GM18508 (cell line): Measurements from ENCODE around the gene NME4.

Experiments used
- ATAC-seq: cut with Tn5 transposase; IDR thresholded peaks from one replicate; pipeline ENCODE4 v1.9.1; 2021; ENCODE audit warnings: moderate number of reproducible peaks; ENCODE audit not compliant: insufficient read depth, unreplicated experiment

Gene NME4

DNA sequence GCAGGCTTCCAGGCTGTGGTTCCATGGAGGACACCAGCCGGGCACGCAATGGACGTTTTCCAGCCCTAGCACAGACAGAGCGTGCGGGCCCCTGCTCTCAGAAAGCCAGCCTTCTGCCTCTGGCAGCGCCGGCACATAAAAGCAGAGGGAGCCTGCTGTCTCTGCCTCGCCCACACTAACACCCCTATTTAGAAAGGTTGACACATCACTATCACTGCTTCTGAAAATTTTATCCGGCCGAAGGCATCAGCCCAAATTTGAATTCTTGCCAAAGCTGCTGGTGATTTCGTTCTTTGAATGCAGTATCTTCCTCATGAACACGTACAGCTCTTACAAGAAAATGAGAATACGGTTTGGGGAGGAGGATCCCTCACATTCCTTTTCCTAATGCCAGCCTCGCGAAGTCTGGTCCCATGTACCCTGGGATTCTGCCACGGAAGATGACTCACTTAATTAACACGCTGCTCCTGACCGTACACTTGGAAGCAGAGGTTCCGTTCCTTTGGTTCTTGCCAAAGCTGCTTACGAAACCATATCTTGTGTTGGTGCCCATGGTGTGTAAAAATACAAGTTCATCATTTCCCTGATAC, 27.1 kb downstream of the NME4 start:
- ATAC-seq, result no peak

GRCh38 chr16:424623-425081, 27.7 kb downstream of the NME4 start:
- no peak for ATAC-seq

DNA sequence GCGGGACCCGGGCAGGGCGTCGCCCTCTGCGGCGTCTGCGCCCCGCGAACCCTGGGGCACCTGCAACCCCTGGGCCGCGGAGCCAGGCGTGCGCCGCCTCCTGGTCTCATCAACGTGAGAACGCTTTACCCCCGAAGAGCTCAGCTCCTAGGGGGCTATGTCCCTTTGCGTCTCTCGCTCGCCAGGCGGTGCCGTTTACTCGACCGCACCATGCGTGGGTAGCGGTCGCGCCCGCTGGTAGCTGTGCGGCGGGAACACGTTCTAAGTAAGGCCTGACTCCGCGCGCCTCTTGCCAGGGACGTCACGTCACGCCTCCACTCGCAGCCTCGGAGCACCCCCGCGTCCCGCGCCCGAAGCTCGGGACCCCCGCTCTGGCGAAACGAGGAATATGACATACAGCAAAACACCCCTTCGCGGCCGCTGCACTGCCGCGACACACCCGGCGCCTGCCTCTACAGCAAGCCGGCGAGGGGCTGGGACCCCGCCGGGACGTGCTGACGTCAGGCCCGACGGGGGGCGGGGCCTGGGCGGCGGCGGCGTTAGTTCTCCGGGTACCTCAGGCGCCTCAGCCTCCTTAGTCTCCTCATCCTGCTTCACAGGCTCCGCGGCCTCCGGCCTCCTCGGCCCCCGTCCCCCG, 28.2 kb downstream of the NME4 start, which contains the start of gene RAB11FIP3:
RAB11FIP3 (plus strand) TSS at position 568 of the 637 bp plus-strand sequence. CDS start 358 bp downstream, outside the sequence.
- ATAC-seq, result no peak

DNA sequence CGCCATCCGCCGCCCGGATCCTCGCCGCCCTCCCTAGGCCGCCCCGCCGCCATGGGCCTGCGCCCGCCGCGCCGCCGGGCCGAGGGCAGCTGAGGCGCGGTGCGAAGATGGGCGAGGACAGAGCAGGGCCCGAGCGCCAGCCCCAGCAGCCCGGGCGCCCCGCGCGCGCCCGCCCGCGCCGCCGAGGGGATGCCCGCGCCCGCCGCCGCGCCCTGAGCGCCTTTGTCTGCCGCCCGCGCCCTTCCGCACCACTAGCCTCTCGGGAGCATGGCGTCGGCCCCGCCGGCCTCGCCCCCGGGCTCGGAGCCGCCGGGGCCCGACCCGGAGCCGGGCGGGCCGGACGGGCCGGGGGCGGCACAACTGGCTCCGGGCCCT, 28.7 kb downstream of the NME4 start:
- ATAC-seq, result no peak

- no peak for ATAC-seq
Measured at GRCh38 chr16:426115-426905, 29.3 kb downstream of the NME4 start.

GRCh38 chr16:426906-427249, 29.9 kb downstream of the NME4 start:
- no peak for ATAC-seq

DNA sequence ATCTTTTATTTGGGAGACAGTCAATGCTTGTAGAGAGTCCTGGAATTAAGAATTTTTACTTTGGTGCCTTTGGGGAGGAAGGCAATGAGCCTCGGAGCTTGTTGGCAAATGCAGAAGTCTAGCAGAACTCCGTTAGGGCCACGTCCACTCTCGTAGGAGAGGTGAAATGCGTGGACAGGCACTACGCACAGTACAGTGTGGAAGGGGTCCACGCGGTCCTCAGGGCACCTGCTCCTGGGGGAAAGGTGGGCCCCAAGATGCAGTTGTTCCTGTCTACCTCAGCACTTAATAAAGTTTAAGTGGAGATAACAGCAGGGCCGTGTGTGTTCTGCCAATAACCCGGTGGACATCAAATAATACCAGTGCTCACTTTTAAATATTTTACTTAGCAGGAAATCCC, 30.3 kb downstream of the NME4 start:
- ATAC-seq, result no peak

- ATAC-seq, result no peak
Measured at GRCh38 chr16:430904-431303, 33.9 kb downstream of the NME4 start.

- ATAC-seq, result no peak
Measured at GRCh38 chr16:440627-441026, 43.6 kb downstream of the NME4 start.

GRCh38 chr16:441447-441846, 44.4 kb downstream of the NME4 start:
- no peak for ATAC-seq

- ATAC-seq, result no peak
Measured at GRCh38 chr16:442976-443375, 46.0 kb downstream of the NME4 start.

DNA sequence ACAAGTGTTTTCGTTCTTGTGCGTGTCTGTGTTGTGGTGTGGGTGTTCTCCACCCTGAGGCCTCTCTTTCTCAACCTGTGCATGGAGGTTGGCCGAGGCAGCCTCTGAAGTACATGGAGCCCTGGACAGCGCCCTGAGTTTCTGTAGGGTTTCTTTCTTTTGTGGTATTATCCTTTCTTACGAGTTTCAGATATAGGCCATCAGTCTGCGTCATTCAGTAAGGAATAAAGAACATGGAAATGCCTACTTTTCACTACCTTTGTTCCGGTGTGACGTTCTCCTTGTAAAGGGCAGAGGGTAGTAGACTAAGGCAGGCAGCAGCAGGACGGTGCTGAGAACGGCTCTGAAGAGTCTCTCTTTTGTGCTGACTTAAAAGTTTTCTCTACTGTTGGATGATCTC, 47.0 kb downstream of the NME4 start:
- no peak for ATAC-seq

DNA sequence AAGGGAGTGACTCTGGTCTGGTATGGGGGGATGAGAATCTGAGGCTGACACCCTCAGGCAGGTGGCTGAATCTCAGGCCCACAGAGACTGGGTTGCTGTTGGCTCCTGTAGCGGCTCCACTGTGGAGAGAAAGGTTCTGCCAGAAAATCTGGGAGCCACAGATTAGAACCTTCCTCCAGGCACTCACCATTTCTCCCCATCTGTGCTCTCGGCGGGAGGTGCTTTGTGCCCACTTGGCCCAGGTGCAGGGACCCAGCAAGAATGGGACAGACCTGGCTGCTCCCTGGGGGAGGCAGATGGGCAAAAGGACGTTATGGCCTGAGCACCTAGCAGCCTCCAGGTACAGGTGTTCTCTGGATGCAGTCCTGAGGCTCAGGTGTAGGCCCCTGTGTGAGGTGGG, 48.6 kb downstream of the NME4 start:
- ATAC-seq, result no peak
